ENCODE measurements around the gene VAMP2. TPM values are rescaled to one million over a fixed set of nuclear protein-coding genes. Genes with fewer than 3 reads are reported as not detected.

VAMP2 gene
- polyA plus RNA-seq, 1 donor, result 120 TPM

DNA sequence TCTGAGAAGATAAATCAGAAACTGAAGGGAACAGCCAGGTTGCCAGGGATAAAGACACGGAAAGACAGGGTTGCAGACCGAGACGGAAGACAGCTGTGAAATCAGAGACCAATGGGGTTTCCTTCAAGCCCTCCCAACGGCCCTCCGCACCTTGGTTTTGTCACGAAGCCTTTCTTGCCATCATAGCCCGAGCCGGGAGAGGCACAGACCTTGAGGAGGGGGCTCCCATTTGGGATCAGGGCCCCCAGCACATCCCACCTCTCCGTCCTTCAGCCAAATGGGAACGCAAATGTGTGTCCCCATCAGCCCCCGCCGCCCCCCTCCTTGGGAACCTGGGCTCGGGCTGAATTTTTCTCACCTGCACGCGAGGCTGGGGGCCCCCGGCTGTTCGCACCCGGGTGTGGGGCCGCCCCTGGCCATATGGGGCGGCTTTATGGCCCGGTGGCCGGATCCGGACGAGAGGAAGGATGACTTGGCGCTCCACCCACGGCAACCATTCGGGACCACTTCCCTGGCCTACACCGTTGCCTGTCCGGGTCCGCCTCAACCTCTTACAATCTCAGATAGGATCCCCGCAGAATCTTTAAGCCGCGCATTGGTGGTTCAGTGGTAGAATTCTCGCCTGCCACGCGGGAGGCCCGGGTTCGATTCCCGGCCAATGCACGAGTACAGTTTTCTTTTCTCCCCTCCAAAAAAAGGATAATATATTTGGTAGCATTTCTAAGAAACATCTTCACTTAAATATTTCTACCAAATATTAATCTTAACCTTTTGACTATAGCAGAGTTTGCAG lies 37.4 kb downstream of the VAMP2 start:
- peak; percentile 86 for DNase-seq

DNA sequence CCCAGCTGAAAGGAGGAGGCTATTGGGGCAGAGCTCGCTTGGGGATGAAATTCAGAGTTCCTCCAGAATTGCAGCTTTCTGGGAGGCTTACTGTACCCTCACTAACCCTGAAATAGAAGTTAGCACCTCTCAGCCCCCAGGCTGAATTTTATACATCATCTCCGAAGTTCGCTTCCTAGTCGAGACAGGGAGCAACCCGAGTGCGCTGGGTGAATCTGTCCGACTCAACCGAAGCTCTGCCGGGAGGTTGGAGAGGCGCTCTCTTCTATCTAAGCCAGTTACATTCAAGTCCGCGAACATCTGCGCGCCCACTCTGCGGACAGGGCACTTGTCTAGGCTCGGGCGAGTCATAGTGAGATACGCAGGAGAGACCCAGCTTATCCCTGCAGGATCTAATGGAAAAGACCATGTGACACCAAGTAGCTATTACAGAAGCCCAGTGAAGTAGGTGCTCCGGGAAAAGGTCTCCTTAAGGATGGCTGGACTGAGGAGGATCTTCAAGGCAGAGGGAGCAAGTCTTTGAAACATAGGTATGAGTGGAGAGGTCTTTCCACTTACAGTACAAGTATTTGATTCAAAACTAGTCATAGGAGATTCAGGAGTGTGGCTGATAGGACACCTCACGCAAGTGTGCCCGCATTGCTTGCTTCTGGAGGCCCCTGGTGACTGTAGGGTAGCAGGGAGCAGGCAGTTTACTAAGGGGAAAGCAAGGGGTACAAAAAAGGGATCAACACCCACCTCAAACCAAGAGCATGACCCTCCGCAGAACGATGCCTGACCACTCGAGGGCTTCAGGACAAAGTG lies 38.2 kb downstream of the VAMP2 start:
- no peak for DNase-seq

DNA sequence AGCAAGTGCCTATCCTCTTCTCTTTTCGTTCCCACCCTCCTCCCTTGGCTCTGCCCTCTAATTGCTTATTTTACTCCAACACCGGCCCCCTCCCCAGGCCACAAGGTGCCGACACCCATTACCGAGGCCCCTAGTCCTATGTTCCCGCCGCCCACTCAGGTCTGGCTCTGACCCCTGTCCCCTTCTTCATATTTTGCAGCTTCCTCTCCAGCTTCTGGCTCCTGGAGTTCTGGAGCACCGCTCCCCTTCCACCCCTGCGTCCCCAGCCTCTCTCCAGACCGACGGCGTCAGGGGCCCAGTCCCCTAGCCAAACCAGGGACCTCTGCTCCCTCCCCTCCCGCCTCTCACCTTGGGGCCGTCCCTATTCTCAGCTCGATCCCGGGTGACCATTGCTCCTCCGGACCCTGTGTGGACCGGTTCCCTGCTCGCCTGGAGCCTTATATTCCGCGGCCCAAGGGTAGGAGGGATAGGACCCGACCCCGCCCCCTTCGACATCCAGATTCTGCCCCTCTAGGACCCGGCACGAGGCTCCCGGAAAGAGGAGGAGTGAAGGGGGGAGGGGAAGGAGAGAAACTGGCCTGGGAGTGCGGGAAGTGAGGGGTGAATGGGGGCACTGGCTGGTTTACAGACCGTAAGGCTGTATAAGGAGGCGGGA lies 38.9 kb downstream of the VAMP2 start, which contains the start of gene HES7:
Gene HES7 (minus strand): TSS at position 412 of the 655 bp plus-strand sequence. CDS start 22 bp downstream, at position 390.
- DNase-seq, result no peak

DNA sequence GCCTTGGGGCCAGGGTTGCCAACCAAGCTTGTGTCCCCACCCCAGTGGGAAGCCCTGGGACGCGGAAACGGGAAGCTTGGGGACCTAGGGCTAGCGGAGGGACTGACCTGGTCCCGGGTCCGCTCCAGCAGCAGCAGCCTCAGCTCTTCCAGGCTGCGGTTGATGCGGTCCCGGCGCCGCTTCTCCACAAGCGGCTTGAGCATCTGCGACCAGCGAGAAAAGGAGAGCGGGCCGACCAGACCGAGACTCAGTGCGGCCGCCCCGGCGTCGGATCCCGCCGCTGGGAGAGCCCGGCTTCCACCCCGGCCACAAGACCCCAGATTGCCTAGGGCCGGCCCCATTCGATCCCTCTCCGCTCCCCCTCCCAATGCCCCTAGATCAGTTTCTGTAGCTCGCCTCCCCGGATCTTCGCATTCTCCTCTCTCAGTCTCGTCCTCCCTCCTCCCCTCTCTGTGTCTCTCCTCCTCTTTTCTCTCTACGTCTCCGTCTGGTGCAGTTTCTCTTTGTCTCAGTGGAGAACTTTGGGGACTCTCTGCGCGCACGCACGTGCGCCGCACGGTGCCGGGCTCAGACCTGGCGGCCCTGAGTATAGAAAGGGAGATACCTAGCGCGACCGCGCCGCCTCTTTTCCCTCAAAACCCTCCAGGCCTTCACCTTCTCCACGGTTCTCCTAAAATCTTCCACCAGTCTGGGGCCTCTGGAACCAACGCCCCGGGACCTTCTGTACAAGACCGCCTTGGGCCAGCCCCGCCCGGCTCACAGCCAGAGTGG lies 39.6 kb downstream of the VAMP2 start:
- no peak for DNase-seq

DNA sequence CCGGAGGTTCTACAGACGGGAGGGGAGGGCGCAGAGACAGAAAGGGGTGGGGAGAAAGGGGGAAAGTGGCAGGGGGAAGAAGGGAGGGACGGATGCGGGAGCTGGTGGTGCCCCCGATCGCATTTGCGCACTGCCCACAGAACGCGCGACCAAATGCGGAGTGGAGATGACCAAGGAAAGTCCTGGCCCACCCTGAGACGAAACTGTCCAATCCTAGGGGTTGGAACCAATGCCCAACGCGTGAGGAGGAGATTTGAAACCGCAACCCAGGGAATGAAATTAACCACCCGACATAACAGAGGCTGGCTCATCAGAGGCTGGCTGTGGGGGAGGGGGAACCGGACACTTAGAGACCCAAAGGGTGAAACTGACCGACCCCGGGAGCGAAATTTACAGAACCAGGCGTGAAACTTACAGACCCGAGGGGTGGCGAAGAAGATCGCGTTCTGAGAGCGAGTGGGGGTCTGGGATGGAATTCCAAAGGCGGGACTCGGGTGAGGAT lies 40.3 kb downstream of the VAMP2 start:
- no peak for DNase-seq

DNA sequence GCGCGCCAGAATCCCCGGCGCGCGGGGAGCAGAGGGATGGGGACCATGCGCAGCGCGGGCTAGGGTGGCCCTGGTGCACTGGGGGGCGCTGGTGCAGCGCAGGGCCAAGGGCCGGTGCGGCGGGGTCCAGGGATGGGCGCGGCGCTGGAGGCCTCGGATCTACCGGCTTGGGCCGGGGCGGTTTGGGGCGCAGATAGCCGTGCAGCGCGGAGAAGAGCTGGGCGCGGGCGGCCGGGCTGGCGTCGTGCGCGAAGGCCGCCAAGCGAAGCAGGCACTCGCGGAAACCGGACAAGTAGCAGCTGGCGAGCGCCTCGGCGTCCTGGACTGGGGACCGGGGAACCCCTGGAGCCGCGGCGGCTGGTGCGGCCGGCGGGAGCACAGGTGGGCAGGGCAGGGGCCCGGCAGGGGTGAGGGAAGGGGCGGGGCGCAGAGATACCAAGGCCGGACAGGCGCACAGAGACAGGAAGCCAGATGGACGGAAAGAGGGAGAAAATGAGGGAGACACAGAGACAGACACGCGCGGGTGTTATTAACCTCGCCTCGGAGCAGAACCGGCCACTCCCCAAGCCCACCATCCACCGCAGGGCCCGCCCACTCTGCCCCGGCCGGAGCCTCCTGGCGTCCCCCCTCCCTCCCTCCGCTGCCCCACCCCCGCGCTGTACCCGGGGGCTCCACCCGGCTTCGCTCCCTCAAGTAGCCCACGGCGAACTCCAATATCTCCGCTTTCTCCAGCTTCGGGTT lies 40.9 kb downstream of the VAMP2 start:
- no peak for DNase-seq

DNA sequence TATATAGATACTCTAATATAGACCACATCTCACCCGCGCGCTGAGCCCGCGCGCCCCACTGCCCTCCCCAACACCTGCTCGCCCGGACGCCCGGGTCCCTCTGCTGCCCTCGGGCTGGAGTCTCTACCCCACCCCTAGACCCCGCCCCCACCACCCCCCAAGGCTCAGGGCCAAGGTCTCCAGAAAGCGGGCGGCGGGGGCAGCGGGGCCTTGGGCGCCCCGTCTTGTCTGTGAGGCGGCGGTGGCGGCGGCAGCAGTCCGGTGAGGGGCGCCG lies 41.4 kb downstream of the VAMP2 start:
- no peak for DNase-seq

DNA sequence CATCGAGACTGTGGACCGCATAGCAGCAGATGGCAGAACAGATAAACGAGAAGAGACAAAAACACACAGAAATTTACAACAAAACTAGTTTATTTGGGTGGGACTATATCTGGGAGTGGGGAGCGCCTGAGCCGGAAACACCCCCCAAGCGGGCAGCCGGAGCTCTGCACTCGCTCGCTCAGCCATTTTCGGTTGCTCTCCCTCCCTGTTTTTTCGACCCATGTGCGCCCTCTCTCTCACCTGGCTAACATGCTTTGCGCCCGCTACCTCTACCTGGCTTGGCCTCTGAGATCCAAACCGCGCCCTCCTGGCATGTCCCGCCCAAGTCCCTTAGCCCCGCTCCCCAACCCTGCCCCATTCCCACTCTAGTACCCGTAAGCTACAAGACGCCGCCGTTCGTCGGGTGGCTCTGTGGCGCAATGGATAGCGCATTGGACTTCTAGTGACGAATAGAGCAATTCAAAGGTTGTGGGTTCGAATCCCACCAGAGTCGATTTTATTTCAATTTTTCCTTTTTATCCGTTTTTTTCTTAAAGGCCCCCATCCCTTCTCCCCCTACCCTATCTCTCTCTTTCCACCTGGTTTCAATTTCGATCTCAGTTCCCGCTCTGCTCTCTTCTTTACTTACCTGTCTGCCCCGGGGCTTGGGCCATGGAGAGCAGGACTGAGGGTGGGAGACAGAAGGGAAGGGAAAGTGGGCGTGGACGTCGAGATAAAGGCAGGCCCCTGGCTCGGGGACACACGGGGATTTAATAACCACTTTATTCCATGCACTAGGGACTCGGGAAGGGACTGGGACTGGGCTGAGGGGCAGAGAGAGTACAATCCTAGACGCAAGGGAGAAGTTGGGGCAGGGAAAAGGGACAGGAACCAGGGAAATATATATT lies 42.0 kb downstream of the VAMP2 start:
- DNase-seq, result no peak

DNA sequence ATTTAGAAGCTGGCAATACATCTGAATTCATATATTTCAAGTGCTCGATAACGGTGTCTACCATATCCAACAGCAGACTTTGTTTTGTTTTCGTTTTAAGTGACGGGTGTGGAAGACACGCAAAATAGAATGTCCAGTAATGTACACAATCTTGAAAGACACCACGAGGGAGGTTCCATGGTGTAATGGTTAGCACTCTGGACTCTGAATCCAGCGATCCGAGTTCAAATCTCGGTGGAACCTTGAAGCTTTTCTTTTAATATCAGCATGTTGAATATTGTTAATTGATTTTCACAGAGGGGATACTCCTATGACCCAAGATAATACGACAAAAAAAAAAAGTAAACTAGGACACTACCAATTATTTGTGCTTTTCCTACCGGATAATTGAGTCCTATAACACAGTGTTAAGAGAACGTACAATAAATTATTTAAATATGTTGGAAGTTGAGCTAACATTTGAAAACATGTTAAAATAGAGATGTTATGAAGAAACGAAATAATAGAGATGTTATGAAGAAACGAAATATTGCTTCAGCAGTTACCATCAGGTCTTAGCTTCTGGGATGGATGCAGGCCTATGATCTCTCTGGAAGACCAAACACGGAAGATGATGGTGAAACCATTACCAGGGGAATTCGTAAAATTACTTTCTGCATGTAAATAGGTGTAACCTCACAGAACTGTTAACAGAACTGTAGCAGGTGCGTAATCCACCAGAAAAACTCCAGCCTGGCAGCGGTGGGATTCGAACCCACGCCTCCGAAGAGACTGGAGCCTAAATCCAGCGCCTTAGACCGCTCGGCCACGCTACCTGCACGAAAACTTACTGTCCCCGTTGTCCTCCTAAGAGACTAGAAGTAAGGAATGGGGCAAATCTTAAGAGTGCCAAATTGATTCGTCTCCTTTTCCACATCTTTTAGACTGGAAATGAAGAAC lies 42.9 kb downstream of the VAMP2 start:
- DNase-seq, result peak; percentile 96

DNA sequence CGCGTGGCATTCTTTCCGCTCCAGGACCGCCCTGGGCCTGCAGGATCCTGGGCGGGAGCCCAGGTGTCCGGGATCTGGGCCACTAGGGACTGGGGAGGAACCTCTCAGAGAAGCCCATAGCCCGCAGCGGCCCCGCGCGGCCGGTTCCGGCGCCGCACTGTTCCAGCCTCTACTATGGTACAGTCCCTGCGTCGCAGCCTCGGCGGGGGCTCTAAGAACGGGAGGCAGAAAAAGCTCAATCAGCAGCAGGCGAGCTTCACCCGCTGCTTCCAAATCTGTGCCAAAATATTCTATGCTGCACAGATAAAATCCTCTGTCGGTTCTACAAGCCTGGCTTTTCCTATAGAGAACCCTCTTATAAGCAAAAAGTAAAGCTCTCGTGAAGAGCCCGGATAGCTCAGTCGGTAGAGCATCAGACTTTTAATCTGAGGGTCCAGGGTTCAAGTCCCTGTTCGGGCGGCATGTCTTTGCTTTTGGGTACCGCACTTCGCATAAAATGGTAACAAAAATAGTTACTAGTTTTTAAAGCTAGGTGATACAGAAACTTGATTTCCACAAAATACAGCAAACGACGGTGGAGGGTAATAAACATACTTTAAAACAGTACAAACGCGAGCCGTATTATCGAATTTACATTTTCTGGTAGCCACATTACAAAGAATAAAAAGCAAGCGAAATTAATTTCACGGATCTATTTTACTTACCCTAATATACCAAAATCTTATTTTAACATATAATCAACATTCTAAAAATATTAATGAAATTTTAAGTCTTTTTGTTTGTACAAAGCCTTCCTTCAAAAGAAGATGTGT lies 43.8 kb downstream of the VAMP2 start:
- DNase-seq, result no peak

DNA sequence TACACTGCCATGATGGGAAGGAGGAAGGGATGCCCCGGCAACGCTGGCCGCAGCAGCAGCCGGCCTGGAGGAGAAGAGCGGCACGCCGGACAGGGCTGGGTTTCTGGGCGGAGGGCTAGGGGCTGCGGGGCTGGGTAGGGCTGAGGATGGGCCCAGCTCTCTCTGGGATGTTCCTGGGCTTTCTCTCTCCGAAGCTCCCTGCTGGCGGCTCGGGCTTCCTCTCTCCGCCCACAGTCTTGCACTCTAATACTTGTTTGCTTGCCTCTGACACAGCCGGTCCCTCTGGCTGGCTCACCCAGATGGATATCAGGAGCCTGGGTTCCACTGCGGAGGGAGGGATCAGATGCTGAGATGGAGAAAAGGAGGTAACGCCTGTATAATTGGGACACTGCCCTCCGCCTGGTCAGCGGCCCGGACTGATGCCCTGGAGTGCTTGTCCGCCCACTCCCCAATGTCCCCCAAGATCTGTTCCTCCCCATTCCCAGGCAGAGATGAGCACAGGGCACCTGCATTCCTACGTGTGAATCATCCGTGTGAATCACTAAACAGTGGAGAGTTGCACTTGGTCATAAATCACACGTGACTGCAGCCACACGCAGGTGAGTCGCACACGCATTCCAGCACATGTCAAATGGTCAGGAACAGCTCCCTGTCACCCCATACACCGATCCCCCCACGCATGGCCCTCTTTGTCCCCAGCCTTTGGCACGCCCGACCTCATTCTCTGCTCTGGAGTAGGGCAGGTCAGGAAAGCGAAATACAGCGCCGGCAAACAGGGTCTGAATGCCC lies 44.6 kb downstream of the VAMP2 start, which contains the start of gene ALOXE3:
Gene ALOXE3 (minus strand): TSS at position 535 of the 789 bp plus-strand sequence. CDS start 524 bp downstream, at position 11.
- no peak for DNase-seq

DNA sequence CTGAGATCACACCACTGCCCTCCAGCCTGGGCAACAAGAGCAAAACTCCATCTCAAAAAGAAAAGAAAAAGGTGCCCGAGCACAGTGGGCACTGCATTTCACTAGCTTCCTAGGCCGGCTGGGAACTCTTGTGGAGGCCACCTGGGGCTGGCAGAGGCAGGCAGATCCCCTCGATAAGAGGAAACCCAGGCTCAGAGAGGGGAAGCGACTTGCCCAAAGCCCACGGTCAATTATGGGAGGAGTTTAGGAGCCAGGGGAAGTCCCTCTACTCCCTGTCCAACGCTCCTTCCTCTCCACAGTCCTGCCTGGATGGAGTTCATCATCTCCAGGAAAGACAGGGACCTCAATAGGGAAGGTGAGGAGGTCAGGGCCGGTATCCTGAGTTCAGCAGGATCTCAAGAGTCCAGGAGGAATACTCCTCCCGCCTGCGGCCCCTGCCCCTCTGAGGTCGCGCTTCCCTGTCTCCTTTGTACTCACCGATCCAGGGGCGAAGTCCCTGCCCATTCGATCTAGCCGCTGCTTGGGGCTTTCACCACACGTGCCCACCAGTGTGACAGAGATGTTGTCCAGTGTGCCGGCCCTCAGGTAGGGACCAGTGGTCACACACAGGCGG lies 45.3 kb downstream of the VAMP2 start:
- no peak for DNase-seq

DNA sequence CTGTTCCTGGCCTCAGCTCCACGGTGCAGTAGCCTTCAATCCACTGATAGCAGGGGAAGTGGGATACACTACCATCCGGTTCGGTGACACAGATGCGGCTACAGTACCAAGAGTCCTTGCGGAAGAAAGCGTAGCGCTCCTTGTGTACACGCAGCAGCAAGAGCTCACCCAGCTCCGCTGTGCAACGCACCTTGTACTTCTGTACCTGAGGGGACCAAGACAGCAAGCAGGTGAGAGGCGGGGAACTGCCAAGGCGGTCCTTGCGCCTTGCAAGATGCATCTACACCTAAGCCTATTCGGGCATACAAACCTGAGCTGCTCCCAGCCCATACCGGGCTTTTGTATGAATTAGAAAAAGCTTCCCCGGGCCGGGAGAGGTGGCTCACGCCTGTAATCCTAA lies 46.0 kb downstream of the VAMP2 start:
- DNase-seq, result no peak

DNA sequence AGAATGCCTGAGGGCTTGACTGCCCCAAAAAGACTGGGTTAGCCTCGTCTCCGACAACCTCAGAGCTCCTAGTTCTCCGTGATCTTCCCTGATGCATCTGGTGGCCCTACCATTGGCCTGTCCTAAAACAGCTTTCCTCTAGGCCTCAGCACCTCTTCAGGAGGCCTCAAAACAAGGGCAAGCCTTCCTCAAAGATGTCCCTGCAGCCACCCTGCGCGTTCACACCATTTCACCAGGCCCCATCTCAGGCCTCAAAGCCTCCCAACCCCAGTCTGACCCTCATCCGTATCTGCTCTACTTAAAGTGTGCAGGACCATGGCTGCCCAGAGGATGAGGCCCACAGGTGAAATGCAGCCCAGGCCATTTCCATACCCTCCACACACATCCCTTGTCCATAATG lies 51.8 kb downstream of the VAMP2 start:
- no peak for DNase-seq

DNA sequence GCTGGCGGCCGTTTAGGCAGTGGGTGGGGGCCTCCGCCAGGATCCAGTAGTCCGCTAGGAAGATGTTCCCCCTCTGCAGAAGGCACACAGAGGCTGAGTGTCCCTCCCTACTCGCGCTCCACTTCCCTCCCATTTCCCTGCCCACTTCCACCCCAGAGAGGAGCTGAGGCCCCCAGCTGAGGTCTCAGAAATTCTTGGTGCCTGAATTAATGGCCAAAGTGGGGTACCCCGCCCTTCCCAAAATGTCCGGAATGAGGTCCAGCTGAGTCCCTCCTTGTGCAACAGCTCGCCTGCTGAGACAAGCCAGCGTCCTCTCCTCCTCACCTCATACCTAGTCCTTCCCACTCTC lies 52.3 kb downstream of the VAMP2 start:
- no peak for DNase-seq

DNA sequence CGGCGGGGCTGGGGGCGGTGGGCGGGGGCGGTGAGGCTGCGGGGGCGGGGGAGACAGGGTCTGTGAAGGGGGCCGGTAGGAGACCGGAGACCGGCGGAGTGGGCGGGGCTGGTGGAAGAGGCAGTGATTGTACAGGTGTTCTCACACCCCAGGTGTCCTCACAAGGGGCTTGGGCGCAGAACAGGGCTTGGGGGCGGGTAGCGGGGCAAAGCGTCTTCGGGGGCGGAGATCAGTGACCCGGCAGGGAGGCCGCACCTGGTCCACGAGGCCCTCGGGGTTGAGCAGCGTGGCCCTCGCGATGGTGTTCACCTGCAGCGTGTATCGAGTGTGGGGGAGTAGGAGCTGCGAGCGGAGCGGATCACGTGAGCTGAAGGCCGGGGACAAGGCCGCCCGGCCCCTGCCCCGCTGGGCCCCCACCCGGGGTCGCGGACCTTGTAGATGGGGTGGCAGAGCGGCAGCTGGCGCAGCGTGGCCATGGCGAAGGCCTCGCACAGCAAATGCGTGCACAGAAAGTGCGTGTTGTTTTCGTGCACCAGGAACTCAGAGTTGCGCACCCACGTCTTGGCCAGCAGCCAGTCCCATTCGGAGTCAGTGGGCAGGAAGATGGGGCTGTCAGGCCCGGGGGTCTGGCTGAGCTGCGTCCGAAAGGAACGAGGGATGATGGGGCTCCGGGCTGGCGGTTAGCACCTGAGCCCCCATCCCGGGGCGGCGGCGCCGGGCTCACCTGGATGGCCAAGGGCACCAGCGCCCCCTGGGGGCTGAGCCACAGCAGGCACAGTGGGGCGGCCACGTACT lies 52.9 kb downstream of the VAMP2 start:
- DNase-seq, result no peak

Measured in left kidney (tissue), 2 donors.